ENCODE measurements around the gene UTF1. TPM values are rescaled to one million over a fixed set of nuclear protein-coding genes. Genes with fewer than 3 reads are reported as not detected.

UTF1 gene
- total RNA-seq, 1 experiment from 2014 or later: not detected

DNA sequence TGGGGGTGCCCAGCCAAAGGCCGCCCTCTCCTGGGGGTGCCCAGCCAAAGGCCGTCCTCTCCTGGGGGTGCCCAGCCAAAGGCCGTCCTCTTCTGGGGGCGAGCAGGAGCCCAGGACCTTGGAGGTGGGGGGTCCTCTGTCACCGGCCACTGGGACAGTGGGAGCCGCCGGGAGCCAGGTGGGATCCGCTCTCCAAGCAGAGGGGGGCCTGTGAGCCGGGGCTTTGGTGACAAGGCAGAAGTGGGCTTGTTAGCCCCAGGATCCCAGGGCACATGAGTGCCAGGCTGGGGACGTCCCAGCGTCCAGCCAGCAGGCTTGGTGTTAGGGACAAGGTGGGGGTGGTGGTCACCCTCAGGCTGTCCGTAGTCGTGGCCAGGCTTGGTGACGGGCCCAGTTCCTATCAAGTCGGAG lies 29.4 kb upstream of the UTF1 start:
- no peak for DNase-seq
- Mint-ChIP-seq H3K27me3 (ENCODE audit: unreplicated experiment) (no peaks in the 10 kb centered on the region), H3K27ac (ENCODE audit: unreplicated experiment) (no peak overlapping the region), H3K4me3 (ENCODE audit: low read depth, unreplicated experiment) (no peak overlapping the region), H3K36me3 (ENCODE audit: insufficient read depth, unreplicated experiment) (peaks cover 5% of the 10 kb centered on the region), H3K9me3 (ENCODE audit: low read depth, unreplicated experiment) (no peaks in the 10 kb centered on the region), H3K4me1 (ENCODE audit: low read depth, unreplicated experiment) (no peaks in the 10 kb centered on the region)
- no TSS peak for BruUV-seq (replicated peaks)
- CTCF ChIA-PET: no interaction called here
- TF ChIP-seq, protein P1, sequence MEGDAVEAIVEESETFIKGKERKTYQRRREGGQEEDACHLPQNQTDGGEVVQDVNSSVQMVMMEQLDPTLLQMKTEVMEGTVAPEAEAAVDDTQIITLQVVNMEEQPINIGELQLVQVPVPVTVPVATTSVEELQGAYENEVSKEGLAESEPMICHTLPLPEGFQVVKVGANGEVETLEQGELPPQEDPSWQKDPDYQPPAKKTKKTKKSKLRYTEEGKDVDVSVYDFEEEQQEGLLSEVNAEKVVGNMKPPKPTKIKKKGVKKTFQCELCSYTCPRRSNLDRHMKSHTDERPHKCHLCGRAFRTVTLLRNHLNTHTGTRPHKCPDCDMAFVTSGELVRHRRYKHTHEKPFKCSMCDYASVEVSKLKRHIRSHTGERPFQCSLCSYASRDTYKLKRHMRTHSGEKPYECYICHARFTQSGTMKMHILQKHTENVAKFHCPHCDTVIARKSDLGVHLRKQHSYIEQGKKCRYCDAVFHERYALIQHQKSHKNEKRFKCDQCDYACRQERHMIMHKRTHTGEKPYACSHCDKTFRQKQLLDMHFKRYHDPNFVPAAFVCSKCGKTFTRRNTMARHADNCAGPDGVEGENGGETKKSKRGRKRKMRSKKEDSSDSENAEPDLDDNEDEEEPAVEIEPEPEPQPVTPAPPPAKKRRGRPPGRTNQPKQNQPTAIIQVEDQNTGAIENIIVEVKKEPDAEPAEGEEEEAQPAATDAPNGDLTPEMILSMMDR (IDR thresholded peaks at IDR 0.05; ENCODE audit: unreplicated experiment): no peak
- intact Hi-C loops (cut with micrococcal nuclease; ENCODE audit: unreplicated experiment): no loop called here

DNA sequence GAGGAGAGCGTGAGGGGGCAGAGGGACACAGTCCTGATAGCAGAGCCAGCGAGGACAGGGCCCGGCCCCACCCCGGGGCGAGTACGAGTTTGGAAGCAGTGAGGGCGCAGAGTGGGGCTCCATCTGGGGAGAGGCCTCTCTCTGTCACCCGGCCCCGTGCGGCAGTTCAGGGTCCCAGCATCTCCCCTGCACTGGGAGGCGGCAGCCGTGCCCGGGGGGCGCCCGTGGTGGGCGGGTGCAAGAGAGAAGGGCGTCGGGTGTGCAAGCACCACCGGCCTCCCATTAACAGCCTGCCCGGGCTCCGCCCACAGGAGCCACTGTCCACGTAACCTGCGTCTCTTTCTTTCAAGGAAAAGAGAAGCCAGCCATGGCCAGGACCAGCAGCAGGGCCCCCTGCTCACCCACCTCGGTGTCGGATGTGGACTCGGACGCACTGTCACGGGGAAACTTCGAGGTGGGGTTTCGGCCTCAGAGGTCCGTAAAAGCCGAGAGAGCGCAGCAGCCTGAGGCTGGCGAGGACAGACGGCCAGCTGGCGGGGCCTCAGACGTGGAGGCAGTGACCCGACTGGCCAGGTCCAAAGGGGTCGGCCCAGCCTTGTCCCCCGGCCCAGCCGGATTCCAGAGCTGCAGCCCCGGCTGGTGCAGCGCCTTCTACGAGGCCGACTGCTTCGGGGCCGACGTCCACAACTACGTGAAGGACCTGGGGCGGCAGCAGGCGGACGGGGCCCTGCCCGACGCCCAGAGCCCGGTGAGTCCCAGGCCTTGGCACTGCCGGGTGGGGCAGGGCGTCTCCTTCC lies 28.7 kb upstream of the UTF1 start:
- CTCF ChIA-PET: no interaction called here
- H3K27me3 Mint-ChIP-seq (ENCODE audit: unreplicated experiment): no peaks in the 10 kb centered on the region
- peaks cover 5% of the 10 kb centered on the region for H3K36me3 Mint-ChIP-seq (ENCODE audit: insufficient read depth, unreplicated experiment)
- H3K9me3 Mint-ChIP-seq (ENCODE audit: low read depth, unreplicated experiment): no peaks in the 10 kb centered on the region
- intact Hi-C loops (cut with micrococcal nuclease; ENCODE audit: unreplicated experiment): no loop called here
- no peak for DNase-seq
- no TSS peak for BruUV-seq (replicated peaks)
- H3K4me1 Mint-ChIP-seq (ENCODE audit: low read depth, unreplicated experiment): no peaks in the 10 kb centered on the region
- H3K27ac Mint-ChIP-seq (ENCODE audit: unreplicated experiment): no peak overlapping the region
- TF ChIP-seq, protein P1 (IDR thresholded peaks at IDR 0.05; ENCODE audit: unreplicated experiment): no peak
- no peak overlapping the region for H3K4me3 Mint-ChIP-seq (ENCODE audit: low read depth, unreplicated experiment)

DNA sequence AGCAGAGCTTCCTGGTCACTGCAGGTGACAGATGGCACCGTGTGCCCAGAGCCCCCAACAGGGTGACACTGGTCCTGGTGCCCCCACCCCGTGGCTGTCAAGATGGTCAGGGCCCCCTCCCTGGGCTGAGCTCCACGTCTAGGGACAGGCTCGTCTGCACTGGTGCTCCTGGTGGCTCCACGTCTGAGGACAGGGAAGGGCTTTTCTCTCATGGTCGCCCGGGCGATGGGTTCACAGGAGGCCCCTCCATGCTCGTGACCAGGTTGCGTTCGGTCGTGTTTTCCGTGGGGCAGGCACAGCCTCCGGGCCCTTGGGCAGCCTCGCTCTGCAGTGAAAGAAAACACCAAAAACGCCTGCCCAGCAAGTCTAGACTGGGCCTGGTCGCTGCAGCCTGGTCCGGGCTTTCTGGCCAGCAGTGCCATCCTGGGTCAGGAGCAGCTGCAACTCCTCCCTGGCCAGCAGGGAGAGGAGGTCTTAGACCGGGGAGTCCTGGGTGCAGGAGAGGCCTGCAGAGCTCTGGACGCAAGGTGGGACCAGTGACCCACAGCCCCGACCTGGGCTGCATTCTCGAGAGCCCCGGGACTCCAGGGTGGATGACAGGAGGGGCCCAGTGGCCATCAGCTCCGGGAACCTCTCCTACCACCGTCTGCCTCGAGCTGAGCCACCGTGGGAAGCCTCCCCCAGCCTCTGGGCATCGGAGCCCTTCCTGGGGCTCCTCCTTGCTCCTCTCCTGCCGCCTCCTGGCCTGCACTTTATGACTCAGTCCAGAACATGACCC lies 27.9 kb upstream of the UTF1 start:
- Mint-ChIP-seq H3K36me3 (ENCODE audit: insufficient read depth, unreplicated experiment) (peaks cover 5% of the 10 kb centered on the region), H3K9me3 (ENCODE audit: low read depth, unreplicated experiment) (no peaks in the 10 kb centered on the region)

DNA sequence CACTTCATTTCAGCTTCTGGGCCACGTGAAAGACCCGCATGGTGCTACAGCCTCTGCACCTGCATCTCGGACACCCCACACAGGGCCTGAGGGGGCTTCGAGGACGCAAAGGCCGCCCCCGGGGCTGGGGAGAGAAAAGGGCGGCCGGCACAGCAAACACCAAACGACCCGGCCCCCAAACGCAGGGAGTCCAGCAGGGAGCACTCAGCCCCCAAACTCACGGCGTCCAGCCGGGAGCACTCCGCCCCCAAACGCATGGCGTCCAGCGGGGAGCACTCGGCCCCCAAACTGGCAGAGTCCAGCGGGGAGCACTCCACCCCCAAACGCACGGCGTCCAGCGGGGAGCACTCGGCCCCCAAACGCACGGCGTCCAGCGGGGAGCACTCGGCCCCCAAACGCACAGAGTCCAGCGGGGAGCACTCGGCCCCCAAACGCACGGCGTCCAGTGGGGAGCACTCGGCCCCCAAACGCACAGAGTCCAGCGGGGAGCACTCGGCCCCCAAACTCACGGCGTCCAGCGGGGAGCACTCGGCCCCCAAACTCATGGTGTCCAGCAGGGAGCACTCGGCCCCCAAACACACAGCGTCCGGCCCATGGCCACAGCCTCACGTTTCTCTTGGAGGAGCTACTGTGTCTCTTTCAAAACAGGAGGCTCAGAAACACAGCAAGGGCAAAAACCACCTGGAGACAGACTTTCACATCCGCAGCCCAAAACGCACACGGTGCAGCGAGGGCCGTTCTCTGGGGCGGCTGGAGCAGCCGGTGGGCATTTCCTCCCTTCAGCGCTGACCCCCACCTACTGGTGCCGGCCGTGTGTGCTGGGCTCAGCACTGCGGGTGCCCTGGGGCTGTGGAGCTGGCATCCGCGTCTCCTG lies 27.0 kb upstream of the UTF1 start:
- H3K4me1 Mint-ChIP-seq (ENCODE audit: low read depth, unreplicated experiment): no peaks in the 10 kb centered on the region
- intact Hi-C loops (cut with micrococcal nuclease; ENCODE audit: unreplicated experiment): no loop called here
- no peaks in the 10 kb centered on the region for H3K27me3 Mint-ChIP-seq (ENCODE audit: unreplicated experiment)
- no peak for DNase-seq
- no peak overlapping the region for H3K4me3 Mint-ChIP-seq (ENCODE audit: low read depth, unreplicated experiment)
- no TSS peak for BruUV-seq (replicated peaks)
- H3K27ac Mint-ChIP-seq (ENCODE audit: unreplicated experiment): no peak overlapping the region
- TF ChIP-seq, protein P1 (IDR thresholded peaks at IDR 0.05; ENCODE audit: unreplicated experiment): no peak
- CTCF ChIA-PET: no interaction called here
- peaks cover 5% of the 10 kb centered on the region for H3K36me3 Mint-ChIP-seq (ENCODE audit: insufficient read depth, unreplicated experiment)
- H3K9me3 Mint-ChIP-seq (ENCODE audit: low read depth, unreplicated experiment): no peaks in the 10 kb centered on the region

More for the DNA sequence above, 27.9 kb upstream of the UTF1 start:
- Mint-ChIP-seq H3K27ac (ENCODE audit: unreplicated experiment) (no peak overlapping the region), H3K27me3 (ENCODE audit: unreplicated experiment) (no peaks in the 10 kb centered on the region), H3K4me3 (ENCODE audit: low read depth, unreplicated experiment) (no peak overlapping the region), H3K4me1 (ENCODE audit: low read depth, unreplicated experiment) (no peaks in the 10 kb centered on the region)
- no TSS peak for BruUV-seq (replicated peaks)
- no peak for DNase-seq
- intact Hi-C loops (cut with micrococcal nuclease; ENCODE audit: unreplicated experiment): no loop called here
- TF ChIP-seq, protein P1 (IDR thresholded peaks at IDR 0.05; ENCODE audit: unreplicated experiment): no peak
- CTCF ChIA-PET: no interaction called here
